HG03378 (cell line): ENCODE data around the gene PP2D1.
"Not testable (repeated sequence)": the region's sequence is repeated elsewhere in the genome, so short reads cannot be mapped to it uniquely, and the experiment has no call there.

Experiments used
- ATAC-seq: cut with Tn5 transposase; IDR thresholded peaks from one replicate; pipeline ENCODE4 v1.9.1; 2021; ENCODE audit warnings: mild to moderate bottlenecking, moderate library complexity; ENCODE audit not compliant: unreplicated experiment

Gene PP2D1

GRCh38 chr3:20012164-20012563 lies at the start of gene PP2D1:
Gene PP2D1 (minus strand): TSS chr3:20012264. CDS start chr3:20012072, 192 bp downstream.
- ATAC-seq: no peak

- peak; percentile 77 for ATAC-seq
Measured at GRCh38 chr3:20060974-20061685, 49.1 kb upstream of the PP2D1 start.

DNA sequence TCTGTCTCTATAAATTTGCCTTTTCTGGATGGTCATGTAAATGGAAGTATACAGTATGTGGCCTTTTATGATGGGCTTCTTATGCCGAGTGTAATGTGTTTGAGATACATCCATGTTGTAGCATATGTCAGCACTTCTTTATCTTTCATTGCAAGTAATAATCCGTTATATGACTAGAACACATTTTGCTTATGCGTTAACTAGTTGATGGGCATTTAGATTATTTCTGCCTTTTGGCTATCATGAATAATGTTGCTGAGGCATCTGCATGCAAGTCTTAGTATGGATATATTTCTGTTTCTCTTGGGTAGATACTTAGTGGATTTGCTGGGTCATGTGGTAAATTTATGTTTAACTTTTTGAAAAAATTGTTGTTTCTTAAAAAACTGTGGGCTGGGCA lies 47.9 kb upstream of the PP2D1 start:
- no peak for ATAC-seq

GRCh38 chr3:20057612-20058180 lies 45.6 kb upstream of the PP2D1 start:
- no peak for ATAC-seq

DNA sequence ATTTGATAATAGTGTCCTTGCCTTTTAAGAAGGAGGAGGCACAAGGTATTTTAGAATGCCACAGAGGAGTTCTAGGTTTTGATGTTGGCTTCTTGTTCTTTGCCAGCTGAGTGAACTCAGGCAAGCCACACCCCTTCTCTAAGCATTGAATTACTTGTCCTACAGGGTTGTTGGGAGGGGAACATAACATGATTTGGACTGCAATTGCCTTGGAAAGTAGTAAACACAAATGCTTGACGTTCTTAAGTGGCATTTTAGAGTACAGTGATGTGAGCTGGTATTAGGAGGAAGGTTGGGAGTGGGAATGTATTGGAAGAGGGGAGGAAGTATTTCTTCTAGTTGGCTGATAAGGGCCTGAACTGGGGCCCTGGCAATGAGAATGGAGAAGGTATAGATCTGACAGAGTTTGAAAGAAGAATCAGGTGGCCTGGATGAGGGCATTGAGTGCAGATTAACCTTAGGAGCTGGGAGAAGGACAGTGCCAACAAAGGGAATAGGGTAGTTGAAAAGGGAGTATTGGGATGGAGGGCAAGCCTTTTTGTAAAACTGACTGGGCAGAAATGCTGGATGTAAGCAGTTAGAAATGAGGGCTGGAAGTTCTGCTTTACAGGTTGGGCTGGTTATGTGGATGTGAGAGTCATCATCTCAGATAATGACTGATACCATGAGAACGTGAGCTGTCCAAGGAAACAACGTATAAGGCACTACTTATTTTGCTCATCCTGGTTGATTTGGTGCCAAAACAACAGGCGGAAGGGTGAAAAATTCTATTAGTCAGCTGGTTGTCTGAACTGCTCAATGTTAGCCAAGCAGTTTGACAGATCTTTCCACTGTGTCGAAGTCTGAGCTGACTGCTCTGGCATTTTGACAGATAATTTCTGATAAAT lies 44.9 kb upstream of the PP2D1 start:
- ATAC-seq: peak; percentile 41

- no peak for ATAC-seq
Measured at GRCh38 chr3:20055842-20056241, 43.8 kb upstream of the PP2D1 start.

- ATAC-seq: no peak
Measured at GRCh38 chr3:20055020-20055775, 43.1 kb upstream of the PP2D1 start.

GRCh38 chr3:20054549-20054987 lies 42.5 kb upstream of the PP2D1 start:
- peak; percentile 89 for ATAC-seq

GRCh38 chr3:20052851-20053250 lies 40.8 kb upstream of the PP2D1 start:
- no peak for ATAC-seq

DNA sequence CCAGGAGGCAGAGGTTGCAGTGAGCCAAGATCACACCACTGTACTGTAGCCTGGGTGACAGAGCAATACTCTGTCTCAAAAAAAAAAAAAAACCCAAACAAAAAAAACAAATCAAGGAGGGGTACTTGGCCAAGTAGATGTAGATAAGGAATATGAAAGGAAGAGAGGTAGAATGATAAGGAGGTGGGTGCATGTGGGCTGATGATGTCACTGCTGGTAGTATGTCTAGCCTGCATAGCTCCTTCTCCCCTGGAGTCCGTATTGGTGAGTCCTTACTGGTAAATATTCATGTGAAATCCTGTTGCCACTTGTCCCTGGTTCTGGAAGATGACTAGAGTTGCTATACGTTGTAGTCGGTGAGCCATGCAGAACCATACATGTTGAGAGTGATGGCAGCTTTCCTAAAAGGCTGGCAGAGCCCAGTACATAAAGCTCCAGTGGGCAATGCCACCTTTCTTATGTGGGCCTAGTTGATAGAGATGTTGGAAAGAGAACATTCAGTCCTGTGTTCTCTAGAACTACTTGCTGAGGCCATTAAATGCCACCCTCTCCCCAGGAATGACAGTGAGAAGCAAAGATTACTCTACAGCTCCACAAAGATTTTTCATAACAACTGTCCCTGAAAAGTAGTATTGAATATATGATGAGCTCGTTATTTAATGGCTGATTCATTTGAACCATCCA lies 39.2 kb upstream of the PP2D1 start:
- ATAC-seq: no peak

- ATAC-seq: peak; percentile 23
Measured at GRCh38 chr3:20047976-20048883, 36.2 kb upstream of the PP2D1 start.

DNA sequence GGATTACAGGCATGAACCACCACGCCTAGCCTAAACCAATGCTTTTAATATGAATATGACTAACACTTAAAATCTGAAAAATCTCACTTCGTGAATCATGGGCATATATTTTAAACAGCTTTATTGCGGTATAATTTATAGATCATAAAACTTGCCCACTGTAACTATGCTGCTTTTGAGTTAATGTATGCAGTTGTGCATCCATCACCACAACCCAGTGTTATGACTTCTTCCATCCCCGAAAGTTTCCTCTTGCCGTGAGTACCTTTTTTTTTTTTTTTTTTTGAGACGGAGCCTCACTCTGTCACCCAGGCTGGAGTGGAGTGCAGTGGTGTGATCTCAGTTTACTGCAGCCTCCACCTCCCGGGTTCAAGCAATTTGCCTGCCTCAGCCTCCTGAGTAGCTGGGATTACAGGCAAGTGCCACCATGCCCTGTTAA lies 35.3 kb upstream of the PP2D1 start:
- ATAC-seq: no peak

DNA sequence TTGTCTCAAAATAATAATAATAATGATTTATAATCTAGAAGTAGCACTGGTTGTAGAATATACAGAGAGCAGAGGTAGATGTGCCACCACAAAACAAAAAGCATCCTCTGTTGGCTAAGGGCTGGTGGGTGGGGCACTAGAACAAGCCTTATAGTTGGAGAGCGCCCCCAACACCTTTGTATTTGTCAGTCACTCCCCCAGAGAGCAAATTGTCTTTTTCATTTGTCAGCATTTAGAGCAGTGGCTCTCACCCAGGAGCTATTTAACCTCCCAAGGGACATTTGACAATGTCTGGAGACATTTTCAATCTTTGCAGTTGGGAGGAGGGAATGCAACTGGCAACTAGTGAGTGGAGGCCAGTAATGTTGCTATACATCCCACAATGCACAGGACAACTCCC lies 34.5 kb upstream of the PP2D1 start:
- ATAC-seq: no peak

DNA sequence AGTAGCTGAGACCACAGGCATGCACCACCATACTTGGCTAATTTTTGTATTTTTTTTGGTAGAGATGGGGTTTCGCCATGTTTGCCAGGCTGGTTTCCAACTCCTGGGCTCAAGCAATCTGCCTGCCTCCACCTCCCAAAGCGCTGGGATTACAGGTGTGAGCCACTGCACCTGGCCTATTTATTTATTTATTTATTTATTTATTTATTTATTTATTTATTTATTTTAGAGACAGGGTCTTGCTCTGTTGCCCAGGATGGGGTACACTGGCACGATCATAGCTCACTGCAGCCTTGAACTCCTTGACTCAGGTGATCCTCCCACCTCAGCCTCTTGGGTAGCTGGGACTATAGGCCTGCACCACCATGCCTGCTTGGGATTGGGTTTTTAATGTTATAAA lies 33.1 kb upstream of the PP2D1 start:
- ATAC-seq: not testable (repeated sequence)

GRCh38 chr3:20043825-20044224 lies 31.8 kb upstream of the PP2D1 start:
- no peak for ATAC-seq

- peak; percentile 33 for ATAC-seq
Measured at GRCh38 chr3:20043396-20043795, 31.3 kb upstream of the PP2D1 start.

- ATAC-seq: no peak
Measured at GRCh38 chr3:20042331-20042730, 30.3 kb upstream of the PP2D1 start.

GRCh38 chr3:20041197-20041780 lies 29.2 kb upstream of the PP2D1 start:
- peak; percentile 52 for ATAC-seq
